Trophoblast cell (in vitro differentiated cells and primary cell): Measurements from ENCODE around the gene ZFTA. TPM values are rescaled to one million over a fixed set of nuclear protein-coding genes. Genes with fewer than 3 reads are reported as not detected.

Experiments used
- DNase-seq, 2 donors: peaks; one replicate each; pipeline ENCODE4 v3.0.0-alpha.2; 2016
- H2AFZ ChIP-seq: 2 replicates; pipeline ENCODE4 v1.6.1; 2013; ENCODE audit warnings: low read length, moderate library complexity, mild to moderate bottlenecking; ENCODE audit not compliant: insufficient read depth, poor library complexity
- H2AK5ac ChIP-seq: 2 replicates; pipeline ENCODE4 v1.6.1; 2013; ENCODE audit warnings: mild to moderate bottlenecking, low read length
- H2BK120ac ChIP-seq: 2 replicates; pipeline ENCODE4 v1.6.1; 2013; ENCODE audit warnings: low read length, mild to moderate bottlenecking, moderate library complexity; ENCODE audit not compliant: insufficient read depth, poor library complexity
- H2BK12ac ChIP-seq: 2 replicates; pipeline ENCODE4 v1.6.1; 2013; ENCODE audit warnings: mild to moderate bottlenecking, low read length, moderate library complexity
- H2BK5ac ChIP-seq: 2 replicates; pipeline ENCODE4 v1.6.1; 2013; ENCODE audit warnings: low read length, low read depth, moderate library complexity, mild to moderate bottlenecking; ENCODE audit not compliant: poor library complexity
- H3K14ac ChIP-seq: 2 replicates; pipeline ENCODE4 v1.6.1; 2013; ENCODE audit warnings: mild to moderate bottlenecking, low read length
- H3K18ac ChIP-seq: 2 replicates; pipeline ENCODE4 v1.6.1; 2013; ENCODE audit warnings: mild to moderate bottlenecking, low read length
- H3K23ac ChIP-seq: 2 replicates; pipeline ENCODE4 v1.6.1; 2013; ENCODE audit warnings: low read length
- H3K27ac ChIP-seq: 2 replicates; pipeline ENCODE4 v1.5.1; 2013; ENCODE audit warnings: low read depth, mild to moderate bottlenecking, inconsistent platforms, low read length, moderate library complexity
- H3K27me3 ChIP-seq: 2 replicates; pipeline ENCODE4 v1.6.1; 2013; ENCODE audit warnings: inconsistent platforms, mild to moderate bottlenecking, low read length, moderate library complexity; ENCODE audit not compliant: insufficient read depth
- H3K36me3 ChIP-seq, 2 experiments: 1 replicate in 1 of 2; 2 replicates in 1 of 2; pipeline ENCODE4 v1.6.1; 2013; ENCODE audit warnings: low read length in 2 of 2, mild to moderate bottlenecking in 2 of 2, moderate library complexity in 1 of 2; ENCODE audit not compliant: insufficient read depth in 2 of 2, control insufficient read depth in 1 of 2
- H3K4ac ChIP-seq: 2 replicates; pipeline ENCODE4 v1.6.1; 2013; ENCODE audit warnings: low read depth, mild to moderate bottlenecking, low read length, moderate library complexity
- H3K4me1 ChIP-seq, 2 experiments: 1 replicate in 1 of 2; 2 replicates in 1 of 2; pipeline ENCODE4 v1.6.1; 2013; ENCODE audit warnings: low read length in 2 of 2, mild to moderate bottlenecking in 2 of 2, moderate library complexity in 1 of 2; ENCODE audit not compliant: insufficient read depth in 2 of 2, control insufficient read depth in 1 of 2
- H3K4me2 ChIP-seq: 2 replicates; pipeline ENCODE4 v1.6.1; 2013; ENCODE audit warnings: inconsistent platforms, mild to moderate bottlenecking, low read length, moderate library complexity
- H3K4me3 ChIP-seq: 2 replicates; pipeline ENCODE4 v1.5.1; 2013; ENCODE audit warnings: mild to moderate bottlenecking, low read depth, low read length, inconsistent platforms
- H3K79me1 ChIP-seq: one replicate; pipeline ENCODE4 v1.6.1; 2013; ENCODE audit warnings: low read length
- H3K79me2 ChIP-seq: 2 replicates; pipeline ENCODE4 v1.6.1; 2013; ENCODE audit warnings: low read length, mild to moderate bottlenecking; ENCODE audit not compliant: control insufficient read depth, insufficient read depth, poor library complexity
- H3K9ac ChIP-seq: 2 replicates; pipeline ENCODE4 v1.6.1; 2013; ENCODE audit warnings: mild to moderate bottlenecking, low read length
- H3K9me3 ChIP-seq: 2 replicates; pipeline ENCODE4 v1.6.1; 2013; ENCODE audit warnings: low read depth, mild to moderate bottlenecking, control low read depth, inconsistent platforms, low read length; ENCODE audit not compliant: insufficient read depth
- H4K12ac ChIP-seq: 2 replicates; pipeline ENCODE4 v1.6.1; 2013; ENCODE audit warnings: low read depth, mild to moderate bottlenecking, low read length, moderate library complexity
- H4K8ac ChIP-seq: 2 replicates; pipeline ENCODE4 v1.6.1; 2013; ENCODE audit warnings: low read depth, mild to moderate bottlenecking, low read length, moderate library complexity
- H4K91ac ChIP-seq: one replicate; pipeline ENCODE4 v1.6.1; 2013; ENCODE audit warnings: low read depth, mild to moderate bottlenecking, low read length, moderate library complexity
- WGBS: extraction: QIAGEN DNeasy Blood & Tissue Kit; methylation state at CpG from one replicate; pipeline ENCODE4 v1.1.7; 2013; ENCODE audit warnings: missing lambda C conversion rate; ENCODE audit not compliant: insufficient read length, insufficient coverage; ENCODE audit errors: extremely low coverage; 5-methylcytosine and 5-hydroxymethylcytosine counted together
- polyA plus RNA-seq: library from polyadenylated mRNA; stranded (reverse); fragments of 200-250 nt; gene quantifications from 2 replicates; pipeline ENCODE4 v1.2.3, GENCODE V29; 2013

Gene ZFTA
- 15.5 and 15.8 TPM in 2 replicates for polyA plus RNA-seq

DNA sequence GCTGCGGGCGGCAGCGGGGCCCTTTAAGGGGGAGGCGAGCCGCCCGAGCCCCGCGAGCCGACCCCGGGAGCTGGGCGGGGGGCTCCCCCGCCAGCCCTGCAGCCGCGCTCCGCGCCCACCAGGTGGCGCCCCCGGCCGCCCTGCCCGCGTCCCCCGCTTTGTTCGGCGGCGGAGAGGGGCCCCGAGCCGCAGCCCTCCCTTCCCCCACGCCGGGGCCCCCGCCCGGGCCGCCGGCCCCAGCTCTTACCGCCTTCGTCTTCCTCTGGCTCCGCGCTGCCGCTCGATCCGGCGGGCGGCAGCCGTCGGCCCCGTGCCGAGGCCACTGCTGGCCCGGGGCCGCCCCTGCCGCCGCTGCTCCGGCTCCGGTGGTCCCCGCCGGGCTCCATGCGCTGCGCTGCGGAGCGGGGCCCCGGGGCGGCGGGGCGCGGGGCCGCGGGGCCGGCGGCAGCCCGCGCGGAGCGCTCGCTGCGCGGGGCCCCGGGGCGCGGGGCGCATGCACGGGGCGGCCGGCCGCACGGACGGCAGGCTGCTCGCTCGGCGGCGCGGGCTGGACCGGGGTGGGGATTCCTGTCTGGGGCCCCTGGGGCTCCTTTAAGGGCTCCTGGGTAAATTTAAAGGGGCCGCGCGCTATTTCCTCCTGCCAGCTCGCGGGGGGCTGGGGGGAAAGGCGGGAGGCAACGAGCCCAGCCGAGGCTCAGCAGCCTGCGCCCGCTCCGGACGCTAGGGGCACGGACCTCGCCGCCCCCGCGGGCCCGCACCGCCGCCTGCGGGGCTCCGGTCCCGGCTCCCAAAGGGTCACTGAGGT is at the start of gene ZFTA:
Gene ZFTA (minus strand): TSS at position 539 of the 805 bp plus-strand sequence. CDS start 153 bp downstream, at position 386.
- Histone ChIP-seq H3K4me2 (peak within 1 kb of the TSS; percentile 83), H4K91ac (peak within 1 kb of the TSS; percentile 93), H4K12ac (peak within 1 kb of the TSS; percentile 92), H3K27ac (peak within 1 kb of the TSS; percentile 87), H4K8ac (peak within 1 kb of the TSS; percentile 89), H3K4ac (peak within 1 kb of the TSS; percentile 84), H2AK5ac (peak within 1 kb of the TSS; percentile 88), H3K23ac (no peak within 1 kb of the TSS), H3K79me2 (peaks cover 22% of the 10 kb centered on the region), H2BK5ac (peak within 1 kb of the TSS; percentile 79), H3K79me1 (peaks cover 29% of the 10 kb centered on the region), H3K27me3 (no peaks in the 10 kb centered on the region), H3K14ac (peak within 1 kb of the TSS; percentile 67), H2BK120ac (peak within 1 kb of the TSS; percentile 92), H3K4me3 (peak within 1 kb of the TSS; percentile 88), H3K9ac (peak within 1 kb of the TSS; percentile 96), H3K4me1 (peaks cover 35 to 40% of the 10 kb centered on the region in 2 experiments), H3K36me3 (peaks cover 21 to 25% of the 10 kb centered on the region in 2 experiments), H3K9me3 (no peaks in the 10 kb centered on the region), H3K18ac (peak within 1 kb of the TSS; percentile 89), H2AFZ (peak within 1 kb of the TSS; percentile 63), H2BK12ac (peak within 1 kb of the TSS; percentile 63)
- no CpG with 5 or more reads among the region's 113 CpGs for WGBS
- peak in 1 of 2 donors; percentile 23 for DNase-seq

DNA sequence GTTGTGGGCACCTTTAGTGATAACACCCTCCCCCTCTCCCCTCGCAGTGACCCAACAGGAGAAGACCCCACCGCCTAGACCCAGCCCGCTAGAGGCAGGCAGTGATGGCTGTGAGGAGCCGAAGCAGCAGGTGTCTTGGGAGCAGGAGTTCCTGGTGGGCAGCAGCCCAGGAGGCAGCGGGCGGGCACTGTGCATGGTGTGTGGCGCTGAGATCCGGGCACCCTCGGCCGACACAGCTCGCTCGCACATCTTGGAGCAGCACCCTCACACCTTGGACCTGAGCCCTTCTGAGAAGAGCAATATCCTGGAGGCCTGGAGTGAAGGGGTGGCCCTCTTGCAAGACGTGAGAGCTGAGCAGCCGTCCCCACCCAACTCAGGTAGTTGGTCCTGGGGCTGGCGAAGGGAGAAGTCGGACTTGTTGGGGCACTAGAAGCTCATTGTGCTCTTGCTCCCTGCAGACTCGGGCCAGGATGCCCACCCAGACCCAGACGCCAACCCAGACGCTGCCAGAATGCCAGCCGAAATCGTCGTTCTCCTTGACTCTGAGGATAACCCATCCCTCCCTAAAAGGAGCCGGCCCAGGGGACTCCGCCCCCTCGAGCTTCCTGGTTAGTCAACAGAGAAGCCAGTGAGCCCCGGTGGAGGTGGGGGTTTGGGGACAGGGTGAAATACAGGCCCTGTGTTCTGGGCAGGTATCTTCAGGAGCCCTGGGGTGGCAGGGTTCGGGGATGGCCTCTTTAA is 49.4 kb upstream of the ZFTA start:
- Histone ChIP-seq H3K79me1 (peaks cover 7% of the 10 kb centered on the region), H3K18ac (peak overlapping the region; percentile 49), H3K23ac (no peak overlapping the region), H3K79me2 (peaks cover 14% of the 10 kb centered on the region), H4K91ac (no peak overlapping the region), H3K27me3 (no peaks in the 10 kb centered on the region), H2AFZ (no peak overlapping the region), H2BK5ac (no peak overlapping the region), H3K27ac (no peak overlapping the region), H3K14ac (no peak overlapping the region), H4K8ac (no peak overlapping the region), H3K4me3 (no peak overlapping the region), H3K36me3 (peaks cover 61 to 63% of the 10 kb centered on the region in 2 experiments), H3K4me1 (peaks cover 4 to 8% of the 10 kb centered on the region in 2 experiments), H3K9ac (no peak overlapping the region), H3K4me2 (no peak overlapping the region), H3K4ac (no peak overlapping the region), H2BK120ac (no peak overlapping the region), H3K9me3 (no peaks in the 10 kb centered on the region), H2BK12ac (no peak overlapping the region), H2AK5ac (no peak overlapping the region), H4K12ac (no peak overlapping the region)
- no CpG with 5 or more reads among the region's 27 CpGs for WGBS
- no peak for DNase-seq

DNA sequence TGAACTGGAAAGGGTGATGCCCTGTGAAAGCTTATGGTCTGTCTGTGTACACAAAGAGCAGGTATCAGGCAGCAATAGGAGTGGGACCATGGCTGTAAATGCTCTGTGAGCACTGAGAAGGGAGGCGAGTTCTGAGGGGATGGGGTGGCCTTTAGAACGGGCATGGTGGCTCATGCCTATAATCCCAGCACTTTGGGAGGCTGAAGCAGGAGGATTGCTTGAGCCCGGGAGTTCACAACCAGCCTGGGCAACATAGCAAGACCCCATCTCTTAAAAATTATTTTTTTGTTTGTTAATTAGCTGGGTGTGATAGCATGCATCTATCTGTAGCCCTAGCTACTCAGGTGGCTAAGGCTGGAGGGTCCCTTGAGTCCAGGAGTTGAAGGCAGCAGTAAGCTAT is 48.2 kb upstream of the ZFTA start:
- Histone ChIP-seq H3K36me3 (peaks cover 53 to 54% of the 10 kb centered on the region in 2 experiments), H2BK5ac (no peak overlapping the region), H3K27ac (no peak overlapping the region), H3K4me3 (no peak overlapping the region), H2BK12ac (no peak overlapping the region), H3K23ac (no peak overlapping the region), H3K79me2 (peaks cover 14% of the 10 kb centered on the region), H4K8ac (no peak overlapping the region), H3K4me1 (peaks cover 8 to 13% of the 10 kb centered on the region in 2 experiments), H4K91ac (no peak overlapping the region), H3K4me2 (no peak overlapping the region), H3K79me1 (peaks cover 10% of the 10 kb centered on the region), H3K4ac (no peak overlapping the region), H3K14ac (no peak overlapping the region), H2AFZ (no peak overlapping the region), H2BK120ac (no peak overlapping the region), H3K18ac (no peak overlapping the region), H3K9ac (no peak overlapping the region), H3K9me3 (no peaks in the 10 kb centered on the region), H3K27me3 (no peaks in the 10 kb centered on the region), H4K12ac (no peak overlapping the region), H2AK5ac (no peak overlapping the region)
- no peak for DNase-seq
- no CpG with 5 or more reads among the region's 3 CpGs for WGBS

DNA sequence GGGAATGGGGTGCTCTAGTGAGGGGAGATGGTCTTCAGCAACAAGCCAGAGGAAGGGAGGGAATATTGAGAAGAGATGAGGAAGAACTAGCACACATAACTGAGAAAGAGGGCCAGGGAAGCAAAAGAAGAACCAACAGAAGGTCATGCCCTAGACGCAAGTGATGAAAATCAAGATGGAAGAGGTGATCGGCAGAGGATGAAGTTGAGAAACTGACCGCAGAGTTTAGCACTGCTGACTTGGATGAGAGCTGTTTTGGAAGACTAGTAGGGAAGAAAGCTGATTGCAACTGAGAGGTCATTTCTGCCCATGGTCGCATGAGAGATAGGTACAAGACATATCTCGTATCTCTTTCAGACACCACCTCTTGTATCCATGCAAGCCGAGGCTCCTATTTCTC is 47.6 kb upstream of the ZFTA start:
- no peak overlapping the region for H2BK120ac ChIP-seq
- H2AFZ ChIP-seq: no peak overlapping the region
- H4K12ac ChIP-seq: no peak overlapping the region
- H2BK5ac ChIP-seq: no peak overlapping the region
- no peak overlapping the region for H3K4me3 ChIP-seq
- H3K9me3 ChIP-seq: no peaks in the 10 kb centered on the region
- peak overlapping the region; percentile 0 for H3K4ac ChIP-seq
- H4K8ac ChIP-seq: no peak overlapping the region
- H3K4me2 ChIP-seq: no peak overlapping the region
- H3K27ac ChIP-seq: no peak overlapping the region
- H4K91ac ChIP-seq: no peak overlapping the region
- H3K23ac ChIP-seq: no peak overlapping the region
- H2AK5ac ChIP-seq: no peak overlapping the region
- H2BK12ac ChIP-seq: no peak overlapping the region
- no peak for DNase-seq
- peaks cover 14% of the 10 kb centered on the region for H3K79me2 ChIP-seq
- H3K14ac ChIP-seq: no peak overlapping the region
- H3K36me3 ChIP-seq: peaks cover 47 to 48% of the 10 kb centered on the region in 2 experiments
- no peak overlapping the region for H3K18ac ChIP-seq
- H3K27me3 ChIP-seq: no peaks in the 10 kb centered on the region
- H3K9ac ChIP-seq: no peak overlapping the region
- H3K79me1 ChIP-seq: peaks cover 10% of the 10 kb centered on the region
- no CpG with 5 or more reads among the region's 6 CpGs for WGBS
- H3K4me1 ChIP-seq: peaks cover 8 to 13% of the 10 kb centered on the region in 2 experiments
